Ammon's horn (tissue), 1 donor: Measurements from ENCODE around the gene RTF2.
"Not testable (repeated sequence)": the region's sequence is repeated elsewhere in the genome, so short reads cannot be mapped to it uniquely, and the experiment has no call there.

Experiments used
- DNase-seq: peaks from one replicate; pipeline ENCODE4 v3.0.0-alpha.2; 2016; ENCODE audit warnings: low spot score

Gene RTF2

DNA sequence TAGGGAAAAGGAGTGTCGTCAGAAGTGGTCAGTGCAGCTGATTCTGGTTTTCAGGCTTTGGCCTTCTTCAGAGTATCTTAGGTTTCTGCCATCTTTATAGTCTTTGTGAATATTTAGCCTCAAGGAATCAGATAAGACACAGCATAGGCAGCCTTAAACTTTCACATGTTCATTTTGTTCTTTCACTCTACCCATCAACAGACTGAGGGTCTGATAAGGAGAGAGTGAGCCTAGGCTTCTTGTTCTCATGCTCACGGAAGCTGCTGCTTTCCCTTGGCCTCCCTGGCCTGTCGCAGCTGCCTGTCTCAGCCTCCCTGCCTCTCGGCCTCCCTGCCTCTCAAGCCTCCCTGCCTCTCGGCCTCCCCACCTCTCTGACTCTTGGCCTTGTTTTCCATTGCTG, 20.1 kb downstream of the RTF2 start:
- DNase-seq = no peak

- DNase-seq = no peak
These were observed 32.7 kb downstream of the RTF2 start for GRCh38 chr20:56501116-56501515.

- DNase-seq = no peak
These were observed 35.5 kb downstream of the RTF2 start for GRCh38 chr20:56503916-56504315.

DNA sequence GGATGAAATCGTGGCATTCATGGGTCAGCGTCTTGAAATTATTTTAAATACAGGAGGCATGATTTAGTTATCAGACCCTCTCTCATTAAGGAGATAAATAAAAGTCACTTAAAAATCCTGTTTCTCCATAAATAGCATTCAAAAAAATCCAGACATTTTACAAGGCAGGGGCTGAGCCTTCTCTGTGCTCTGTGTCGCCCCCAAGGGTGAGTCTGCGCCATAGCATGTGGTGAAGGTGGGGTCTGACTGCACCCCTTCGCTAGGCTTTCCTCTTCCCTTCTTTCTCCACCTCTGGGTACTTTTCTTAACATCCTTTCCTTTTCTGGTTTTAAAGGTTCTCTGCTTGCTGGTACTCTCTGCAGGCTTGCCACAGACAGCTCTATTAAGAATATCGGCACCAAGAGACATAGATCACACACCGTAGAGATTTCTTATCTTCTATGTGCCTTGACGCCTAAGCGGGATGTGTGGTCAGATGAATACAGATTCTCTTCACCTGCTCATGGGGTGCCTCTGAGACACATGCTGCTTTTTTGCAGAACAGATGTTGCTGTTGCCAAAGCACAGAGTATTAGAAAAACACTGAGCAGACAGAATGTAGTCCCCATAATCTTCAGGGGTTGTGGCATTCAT, 36.1 kb downstream of the RTF2 start:
- DNase-seq = no peak

- no peak for DNase-seq
These were observed 37.7 kb downstream of the RTF2 start for GRCh38 chr20:56506103-56506502.

DNA sequence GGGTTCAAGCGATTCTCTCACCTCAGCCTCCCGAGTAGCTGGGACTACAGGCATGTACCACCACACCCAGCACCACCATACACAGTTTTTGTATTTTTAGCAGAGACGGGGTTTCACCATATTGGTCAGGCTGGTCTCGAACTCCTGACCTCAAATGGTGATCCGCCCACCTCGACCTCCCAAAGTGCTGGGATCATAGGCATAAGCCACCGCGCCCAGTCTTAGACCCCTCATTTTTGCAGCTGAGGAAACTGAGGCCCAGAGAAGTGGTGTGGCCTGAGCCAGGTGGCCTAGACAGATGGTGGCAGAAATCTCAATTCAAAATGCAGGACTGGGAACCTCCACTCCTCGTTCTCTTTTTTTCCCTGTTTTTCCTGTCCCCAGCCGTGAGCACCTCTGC, 43.5 kb downstream of the RTF2 start:
- DNase-seq = no peak

DNA sequence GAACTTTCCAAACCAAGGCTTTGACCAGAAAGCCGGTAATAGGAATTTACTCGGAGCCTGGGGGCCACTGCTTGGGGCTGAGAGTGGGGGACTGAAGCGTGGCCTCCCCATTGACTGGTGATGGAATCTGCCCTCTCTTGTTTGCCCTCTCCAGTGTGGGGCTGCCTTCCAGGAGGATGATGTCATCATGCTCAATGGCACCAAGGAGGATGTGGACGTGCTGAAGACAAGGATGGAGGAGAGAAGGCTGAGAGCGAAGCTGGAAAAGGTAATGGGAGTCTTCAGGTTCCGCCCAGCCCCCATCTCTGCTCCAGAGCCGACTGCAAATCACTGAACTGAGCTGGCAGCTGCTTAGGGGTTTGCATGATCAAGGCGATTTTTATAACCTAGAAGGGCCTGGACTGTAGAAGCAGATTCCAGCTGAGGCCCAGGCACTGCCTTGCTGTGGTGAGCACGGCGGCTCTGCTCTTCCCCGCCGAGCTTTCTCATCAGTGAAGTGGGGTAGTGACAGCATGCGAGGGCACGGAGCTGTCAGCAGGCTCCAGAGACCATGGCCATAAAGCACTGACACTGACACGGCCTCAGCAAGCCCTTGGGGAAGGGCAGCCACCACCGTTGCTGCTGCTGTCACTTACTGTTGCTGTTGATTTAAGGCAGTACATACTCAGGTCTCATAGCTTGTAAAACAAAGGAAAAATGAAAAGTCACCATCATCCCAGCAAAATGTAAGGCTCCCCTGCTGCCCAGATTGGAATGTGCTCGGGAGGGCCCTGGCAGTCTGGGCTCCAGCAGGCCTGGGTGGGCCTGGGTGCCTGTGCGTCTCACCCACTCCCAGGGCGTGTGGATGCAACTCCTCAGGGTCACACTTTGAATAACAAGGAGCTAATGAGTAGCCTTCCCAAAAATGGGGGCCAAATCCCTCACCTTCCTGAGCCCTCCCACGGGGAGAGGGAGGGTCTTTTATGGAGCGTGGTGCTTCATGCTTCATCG, 45.0 kb downstream of the RTF2 start:
- no peak for DNase-seq

DNA sequence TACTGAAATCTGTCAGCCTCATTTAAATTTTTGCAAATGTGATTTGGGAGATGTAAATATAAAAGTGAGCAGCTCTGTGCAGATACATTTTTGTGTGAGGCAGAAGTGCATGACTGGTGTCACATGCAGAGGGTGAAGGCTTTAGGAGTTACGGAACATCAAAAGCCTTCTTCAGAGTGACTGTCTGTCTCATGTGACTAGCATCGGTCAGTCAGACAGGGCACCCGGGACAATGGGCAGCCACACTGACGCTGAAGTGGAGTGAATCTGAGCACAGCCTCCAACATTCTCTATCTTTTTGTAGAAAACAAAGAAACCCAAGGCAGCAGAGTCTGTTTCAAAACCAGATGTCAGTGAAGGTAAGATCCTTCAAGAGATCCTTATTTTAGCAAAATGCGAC, 48.2 kb downstream of the RTF2 start:
- DNase-seq = peak; percentile 73

GRCh38 chr20:56517211-56517610, 48.8 kb downstream of the RTF2 start:
- no peak for DNase-seq

DNA sequence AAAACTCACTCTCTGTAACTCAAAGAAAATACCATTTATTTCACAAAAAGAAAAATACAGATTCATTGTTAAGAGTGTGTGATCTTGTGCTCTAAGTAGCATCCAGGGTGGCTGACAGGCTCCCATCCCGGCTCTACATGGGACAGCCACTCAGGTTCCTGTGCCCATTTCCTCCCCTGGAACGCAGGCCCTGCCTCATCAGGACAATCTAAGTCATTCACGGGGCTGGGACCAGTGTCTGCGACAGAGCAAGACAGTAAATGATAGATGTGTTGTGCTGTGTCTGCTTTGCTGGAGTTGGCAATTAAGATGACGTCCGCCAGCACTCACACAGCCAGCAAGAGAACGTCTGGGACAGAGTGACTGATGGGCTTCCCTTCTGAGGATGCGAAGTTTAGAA, 49.2 kb downstream of the RTF2 start:
- no peak for DNase-seq

DNA sequence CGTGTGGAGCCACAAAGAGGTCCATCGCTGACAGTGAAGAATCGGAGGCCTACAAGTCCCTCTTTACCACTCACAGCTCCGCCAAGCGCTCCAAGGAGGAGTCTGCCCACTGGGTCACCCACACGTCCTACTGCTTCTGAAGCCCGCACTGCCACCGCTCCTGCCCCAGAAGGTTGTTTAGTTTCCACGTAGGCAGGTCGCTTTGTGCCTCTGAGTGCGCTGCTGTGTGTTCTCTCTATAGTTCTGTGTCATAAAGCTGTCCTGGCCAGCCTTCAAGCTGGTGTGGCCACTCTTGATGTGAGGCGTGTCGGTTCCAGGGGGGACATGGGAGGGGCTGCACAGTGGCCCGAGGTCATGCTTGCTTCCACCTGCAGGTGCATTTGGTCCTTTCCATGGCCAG, 49.7 kb downstream of the RTF2 start:
- DNase-seq = no peak

GRCh38 chr20:56518721-56519398, 50.4 kb downstream of the RTF2 start:
- no peak for DNase-seq

DNA sequence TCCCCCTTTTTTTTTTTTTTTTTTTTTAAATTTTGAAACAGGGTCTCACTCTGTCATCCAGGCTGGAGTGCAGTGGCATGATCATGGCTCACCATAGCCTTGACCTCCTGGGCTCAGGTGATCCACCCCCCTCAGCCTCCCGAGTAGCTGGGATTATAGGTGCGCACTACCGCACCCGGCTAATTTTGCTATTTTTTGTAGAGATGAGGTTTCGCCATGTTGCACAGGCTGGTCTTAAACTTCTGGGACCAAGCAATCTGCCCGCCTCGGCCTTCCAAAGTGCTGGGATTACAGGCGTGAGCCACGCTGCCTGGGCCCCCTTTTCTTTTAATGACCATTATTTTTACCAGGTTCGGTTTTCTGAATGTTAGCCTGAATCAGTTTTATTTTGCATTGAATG, 51.1 kb downstream of the RTF2 start:
- DNase-seq = no peak

- DNase-seq = no peak
These were observed 51.8 kb downstream of the RTF2 start for GRCh38 chr20:56520180-56520579.

GRCh38 chr20:56520746-56521354, 52.4 kb downstream of the RTF2 start:
- not testable (repeated sequence) for DNase-seq

DNA sequence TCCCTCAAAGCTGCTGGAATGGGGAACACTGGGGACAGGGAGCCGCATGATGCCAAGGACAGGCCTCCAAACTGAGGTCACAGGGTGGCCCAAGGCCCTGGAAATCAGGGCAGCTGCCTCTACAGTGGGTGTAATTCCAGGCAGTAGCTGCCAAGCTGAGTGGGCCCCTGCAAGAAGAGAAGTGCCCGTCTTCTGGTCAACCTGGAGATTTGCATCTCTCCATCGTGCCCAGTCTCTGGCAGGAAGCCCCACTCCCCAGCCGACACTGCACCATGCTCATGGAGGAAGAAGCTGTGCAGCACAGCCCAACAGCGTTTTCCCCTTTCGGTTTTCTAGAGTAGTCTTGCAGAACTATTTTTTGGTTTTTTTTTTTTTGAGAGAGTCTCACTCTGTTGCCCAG, 53.9 kb downstream of the RTF2 start:
- no peak for DNase-seq

- not testable (repeated sequence) for DNase-seq
These were observed 56.0 kb downstream of the RTF2 start, which contains the start of gene FAM209A for GRCh38 chr20:56524444-56524843. TSS of gene FAM209A (plus strand) at chr20:56524744. CDS start at chr20:56524809, 65 bp downstream.

DNA sequence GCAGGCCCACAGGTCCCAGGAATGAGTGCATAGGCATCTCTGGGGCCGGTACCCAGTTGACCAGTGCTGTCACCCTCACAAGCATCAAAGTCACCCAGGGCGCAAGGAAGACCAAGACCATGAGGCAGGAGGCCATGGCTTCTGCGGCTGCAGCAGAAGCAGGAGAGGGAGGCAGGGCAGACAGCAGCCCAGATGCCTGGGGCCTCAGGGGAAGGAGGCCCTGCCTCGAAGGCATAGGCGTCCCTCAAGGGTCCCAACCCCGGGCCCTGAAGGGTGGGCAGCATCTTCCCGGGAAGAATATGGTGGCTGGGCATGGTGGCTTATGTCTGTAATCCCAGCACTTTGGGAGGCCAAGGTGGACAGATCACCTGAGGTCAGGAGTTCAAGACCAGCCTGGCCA, 59.1 kb downstream of the RTF2 start:
- no peak for DNase-seq

- not testable (repeated sequence) for DNase-seq
These were observed 64.5 kb downstream of the RTF2 start, which contains the start of gene FAM209B for GRCh38 chr20:56532946-56533345. TSS of gene FAM209B (plus strand) at chr20:56533246. CDS start at chr20:56533342, 96 bp downstream.

DNA sequence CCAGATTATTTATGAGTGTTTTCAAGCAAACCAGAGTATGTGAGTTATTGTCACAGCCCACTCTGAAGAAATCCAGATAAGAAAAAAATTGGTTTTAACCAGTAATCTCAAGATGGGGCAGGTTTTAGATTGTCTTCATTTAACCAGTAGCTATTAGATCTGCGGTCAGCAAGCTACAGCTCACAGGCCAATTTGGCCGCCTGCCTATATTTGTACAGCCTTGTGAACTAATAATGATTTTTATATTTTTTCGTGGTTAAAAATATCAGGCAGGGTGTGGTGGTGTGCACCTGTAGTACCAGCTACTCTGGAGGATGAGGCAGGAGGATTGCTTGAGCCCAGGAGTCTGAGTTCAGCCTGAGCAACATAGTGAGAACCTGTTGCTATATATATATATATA, 69.6 kb downstream of the RTF2 start:
- DNase-seq = no peak

DNA sequence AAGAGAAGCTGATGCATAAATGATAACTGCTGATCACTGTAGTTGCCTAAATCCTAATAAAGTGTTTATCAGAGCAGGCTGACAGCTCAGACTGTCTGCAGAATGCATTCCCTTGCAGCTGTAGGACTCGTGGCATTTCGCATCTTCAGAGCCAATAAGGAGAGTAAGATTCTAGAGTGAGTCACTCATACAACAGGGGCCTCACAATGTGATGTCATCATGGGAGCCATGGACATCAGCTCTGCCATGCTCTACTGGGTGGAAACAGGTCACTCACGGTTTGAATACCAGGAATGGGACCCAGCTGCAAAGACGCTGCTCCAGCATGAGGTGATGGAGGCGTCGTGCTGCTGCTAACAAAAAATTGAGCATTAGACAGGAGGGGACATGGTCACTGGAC, 72.0 kb downstream of the RTF2 start:
- no peak for DNase-seq

GRCh38 chr20:56542489-56543030, 74.1 kb downstream of the RTF2 start:
- no peak for DNase-seq
